NCI-H345 (cell line): ENCODE results near the gene PLPPR1.
A peak's percentile ranks its signal among the peaks of the same experiment; 100 is the strongest.
"Not testable (repeated sequence)": the region's sequence is repeated elsewhere in the genome, so short reads cannot be mapped to it uniquely, and the experiment has no call there.

Experiments
- DNase-seq: peaks from one replicate; lab custom pipeline; 2025; lab: John Stamatoyannopoulos, UW

PLPPR1 gene

DNA sequence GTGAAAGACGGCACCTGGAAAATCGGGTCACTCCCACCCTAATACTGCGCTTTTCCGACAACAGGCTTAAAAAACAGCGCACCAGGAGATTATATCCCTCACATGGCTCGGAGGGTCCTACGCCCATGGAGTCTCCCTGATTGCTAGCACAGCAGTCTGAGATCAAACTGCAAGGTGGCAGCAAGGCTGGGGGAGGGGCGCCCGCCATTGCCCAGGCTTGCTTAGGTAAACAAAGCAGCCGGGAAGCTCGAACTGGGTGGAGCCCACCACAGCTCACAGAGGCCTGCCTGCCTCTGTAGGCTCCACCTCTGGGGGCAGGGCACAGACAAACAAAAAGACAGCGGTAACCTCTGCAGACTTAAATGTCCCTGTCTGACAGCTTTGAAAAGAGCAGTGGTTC lies 262.5 kb downstream of the PLPPR1 start:
- not testable (repeated sequence) for DNase-seq

DNA sequence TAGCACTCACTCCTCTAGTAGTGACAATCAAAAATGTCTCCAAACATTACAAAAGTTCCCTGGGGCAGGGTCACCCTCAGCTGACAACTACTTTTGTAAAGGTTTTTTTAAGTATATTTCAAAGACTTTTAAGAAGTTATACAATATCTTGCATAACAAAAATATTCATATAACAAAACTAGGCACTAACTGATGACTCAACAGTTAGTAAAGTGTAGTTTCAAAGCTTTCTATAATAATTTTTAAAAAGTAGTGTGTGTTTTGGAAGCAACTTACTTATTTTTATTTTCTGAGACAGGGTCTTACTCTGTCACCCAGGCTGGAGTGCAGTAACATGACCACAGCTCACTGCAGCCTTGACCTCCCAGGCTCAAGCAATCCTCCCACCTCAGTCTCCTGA lies 271.4 kb downstream of the PLPPR1 start:
- no peak for DNase-seq

DNA sequence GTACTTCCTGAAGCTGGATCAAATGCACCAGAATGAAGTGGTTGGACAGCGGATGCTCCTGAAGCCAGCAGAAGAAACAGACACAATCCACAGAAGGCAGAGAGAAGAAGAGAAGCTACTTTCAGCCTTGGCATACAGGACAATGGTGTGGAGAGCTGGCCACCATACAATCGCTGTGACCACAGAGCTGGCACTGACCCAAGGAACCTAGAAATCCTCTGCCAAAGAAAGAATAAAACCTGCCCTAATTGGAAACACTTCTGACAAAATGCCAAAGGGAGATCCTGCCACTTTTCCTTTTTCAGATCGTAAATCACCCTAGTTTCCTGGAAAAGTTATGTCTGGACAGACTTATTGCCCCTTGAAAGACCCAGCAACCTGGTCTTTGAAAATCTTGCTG lies 278.5 kb downstream of the PLPPR1 start:
- DNase-seq: peak; percentile 7

DNA sequence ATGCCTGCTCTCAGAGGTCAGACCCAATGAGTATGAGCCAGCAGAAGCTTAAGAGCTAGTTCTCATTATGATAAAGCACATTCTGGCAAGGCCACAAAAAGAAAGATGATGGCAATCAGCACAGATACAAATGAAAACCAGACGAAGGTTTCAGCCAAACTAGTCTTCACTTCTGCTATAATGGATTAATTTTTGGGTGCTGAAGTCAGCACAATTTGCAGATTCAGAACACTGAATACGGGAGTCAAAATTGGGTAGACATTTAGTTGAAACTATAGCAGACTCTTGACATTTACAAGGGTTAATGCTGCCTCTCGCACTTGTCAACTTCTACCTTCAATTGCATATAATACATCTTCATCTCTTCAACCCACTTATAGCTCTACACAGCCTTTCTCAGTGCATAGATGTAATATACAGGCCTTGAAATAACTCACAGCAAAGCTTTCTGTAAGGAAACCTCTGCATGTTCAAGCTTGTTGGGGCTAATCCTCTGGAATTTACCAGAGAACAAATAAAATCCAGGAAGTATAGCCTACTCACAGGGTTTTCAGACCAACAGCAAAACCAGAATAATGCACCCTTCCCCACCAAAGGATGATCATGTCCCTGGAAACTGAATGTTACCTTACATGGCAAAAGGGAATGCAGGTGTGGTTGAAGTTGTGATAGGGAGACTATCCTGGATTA lies 279.1 kb downstream of the PLPPR1 start:
- DNase-seq: no peak

DNA sequence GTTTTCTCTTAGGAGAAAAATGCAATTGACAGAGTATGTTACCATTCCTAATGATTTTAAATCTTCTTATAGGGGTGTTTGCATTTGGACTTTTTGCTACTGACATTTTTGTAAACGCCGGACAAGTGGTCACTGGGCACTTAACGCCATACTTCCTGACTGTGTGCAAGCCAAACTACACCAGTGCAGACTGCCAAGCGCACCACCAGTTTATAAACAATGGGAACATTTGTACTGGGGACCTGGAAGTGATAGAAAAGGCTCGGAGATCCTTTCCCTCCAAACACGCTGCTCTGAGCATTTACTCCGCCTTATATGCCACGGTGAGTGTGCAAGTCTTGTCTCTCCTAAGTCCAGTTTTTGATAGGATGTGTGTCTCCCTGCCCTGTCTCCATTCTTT lies 280.6 kb downstream of the PLPPR1 start:
- DNase-seq: no peak

DNA sequence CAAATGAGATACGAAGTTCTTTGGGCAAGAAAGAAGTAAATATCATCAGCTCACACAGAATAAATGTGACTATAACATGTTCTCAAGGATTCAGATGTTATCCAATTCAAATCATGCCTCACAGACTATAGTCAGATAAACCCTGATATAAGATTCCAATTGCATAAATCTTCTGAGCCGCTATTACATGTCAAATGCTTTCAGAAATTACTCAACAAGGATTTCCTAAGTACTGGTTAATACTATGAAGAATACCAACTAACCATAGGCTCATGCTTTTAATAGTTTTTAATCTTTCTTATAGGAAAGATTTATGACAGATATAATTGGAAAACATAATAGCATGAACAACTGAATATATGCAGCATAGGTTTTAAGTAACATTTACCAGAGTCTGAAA lies 282.7 kb downstream of the PLPPR1 start:
- no peak for DNase-seq

DNA sequence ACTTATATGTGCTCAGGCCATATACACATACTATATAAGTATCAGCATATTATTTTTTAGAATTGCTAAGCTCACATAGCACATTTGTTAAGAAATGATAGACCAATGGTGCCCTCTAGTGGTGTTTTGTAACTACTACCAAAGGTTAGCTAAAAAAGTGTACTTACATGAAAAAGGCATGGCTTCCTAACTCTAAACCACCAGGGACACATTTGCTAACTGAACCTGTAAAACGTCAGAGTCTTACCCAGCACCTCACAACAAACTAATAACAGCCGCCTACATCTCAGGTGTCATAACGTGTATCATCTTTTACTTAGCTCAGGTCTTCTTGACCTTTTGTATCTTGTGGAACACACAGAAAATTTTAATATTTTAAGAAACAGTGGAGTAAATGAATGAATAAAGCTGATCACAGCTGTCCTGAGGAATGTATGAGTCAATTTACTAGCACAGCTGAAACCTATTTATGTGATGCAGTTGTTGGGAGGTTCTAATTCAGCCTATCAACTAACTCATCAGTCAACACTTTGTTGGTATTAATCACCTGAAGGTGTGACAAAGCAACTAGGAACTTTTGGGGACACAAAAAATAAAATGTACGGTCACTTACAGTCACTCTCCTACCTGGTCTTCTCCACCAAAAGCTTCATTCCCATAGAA lies 283.4 kb downstream of the PLPPR1 start:
- peak; percentile 78 for DNase-seq

DNA sequence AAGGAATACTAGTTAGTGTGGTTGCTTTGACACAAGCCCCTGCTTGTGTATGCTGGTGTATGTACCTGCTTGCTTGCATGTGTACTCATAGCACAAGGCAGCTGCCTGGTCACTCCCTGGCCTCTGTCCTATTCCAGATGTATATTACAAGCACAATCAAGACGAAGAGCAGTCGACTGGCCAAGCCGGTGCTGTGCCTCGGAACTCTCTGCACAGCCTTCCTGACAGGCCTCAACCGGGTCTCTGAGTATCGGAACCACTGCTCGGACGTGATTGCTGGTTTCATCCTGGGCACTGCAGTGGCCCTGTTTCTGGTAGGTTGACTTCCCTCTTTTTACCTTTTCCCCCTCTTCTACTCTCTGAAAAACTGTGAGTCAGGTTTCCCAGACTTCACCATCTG lies 284.1 kb downstream of the PLPPR1 start:
- no peak for DNase-seq

DNA sequence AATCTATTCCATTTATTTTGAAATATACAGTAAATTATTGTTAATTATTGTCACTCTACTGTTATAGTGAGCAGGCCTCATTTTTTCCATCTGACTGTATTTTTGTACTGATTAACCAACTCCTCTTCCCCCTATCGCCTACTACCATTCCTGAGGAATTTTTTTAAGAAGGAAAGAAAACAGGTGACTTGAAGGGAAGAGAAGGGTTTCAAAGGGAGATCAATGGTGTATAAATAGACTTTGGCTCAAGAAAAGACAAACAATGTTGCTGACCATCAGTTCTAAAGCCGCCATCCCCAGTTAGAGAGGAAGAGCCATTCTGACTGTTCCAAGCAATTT lies 286.6 kb downstream of the PLPPR1 start:
- DNase-seq: no peak

DNA sequence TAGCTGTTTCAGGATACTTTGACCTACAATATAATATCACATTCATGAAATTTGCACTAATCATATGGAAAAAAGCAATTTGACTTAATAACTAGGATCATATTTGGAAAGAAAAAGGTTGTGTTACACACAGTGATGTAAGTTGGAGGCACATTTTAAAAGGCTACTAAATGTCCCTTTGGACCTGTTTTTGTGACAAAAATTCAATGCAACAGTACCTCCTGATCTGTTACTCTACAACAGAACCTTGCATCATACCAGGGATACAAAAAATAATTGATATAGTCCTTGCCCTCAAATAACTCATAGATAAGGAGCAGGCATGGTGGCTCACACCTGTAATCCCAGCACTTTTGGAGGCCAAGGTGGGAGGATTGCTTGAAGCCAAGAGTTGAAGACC lies 289.2 kb downstream of the PLPPR1 start:
- no peak for DNase-seq

DNA sequence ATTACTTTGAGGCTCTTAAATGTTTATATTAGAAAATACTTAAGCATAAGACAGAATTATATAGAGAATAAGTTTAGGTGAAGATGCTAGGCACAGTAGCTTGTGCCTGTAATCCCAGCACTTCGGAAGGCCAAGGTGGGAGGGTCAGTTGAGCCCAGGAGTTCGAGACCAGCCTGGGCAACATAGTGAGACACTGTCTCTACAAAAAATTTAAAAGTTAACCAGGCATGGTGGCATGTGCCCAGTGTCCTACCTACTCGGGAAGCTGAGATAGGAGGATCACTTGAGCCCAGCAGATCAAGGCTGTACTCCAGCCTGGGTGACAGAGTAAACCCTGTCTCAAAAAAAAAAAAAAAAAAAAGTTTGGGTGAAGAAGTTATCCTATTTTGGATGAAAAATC lies 294.6 kb downstream of the PLPPR1 start:
- no peak for DNase-seq

DNA sequence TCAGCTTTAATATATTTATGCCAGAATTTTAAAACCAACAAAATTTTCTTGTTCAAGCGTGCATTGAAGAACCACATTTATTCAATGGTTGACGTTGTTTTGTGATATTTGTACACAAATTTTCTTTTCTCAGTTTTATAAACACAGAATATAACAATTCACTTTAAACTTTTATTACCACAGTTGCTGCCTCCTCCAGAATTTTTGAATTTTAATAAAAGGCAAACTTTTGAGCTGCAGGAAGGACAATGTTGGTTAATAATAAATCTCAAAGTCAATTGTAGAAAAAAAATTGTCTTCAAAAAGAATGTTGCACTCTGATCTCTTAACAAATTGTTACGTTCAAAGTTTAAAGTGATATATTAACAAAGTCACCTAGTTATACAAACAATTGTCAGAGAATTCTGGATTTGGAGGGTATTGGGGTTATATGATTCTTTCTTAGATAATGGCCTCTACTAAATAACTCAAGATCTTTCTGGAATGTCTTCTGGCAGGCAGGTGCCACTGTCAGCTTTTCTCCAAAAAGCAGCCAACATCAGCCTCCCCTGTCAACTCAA lies 295.8 kb downstream of the PLPPR1 start:
- no peak for DNase-seq

DNA sequence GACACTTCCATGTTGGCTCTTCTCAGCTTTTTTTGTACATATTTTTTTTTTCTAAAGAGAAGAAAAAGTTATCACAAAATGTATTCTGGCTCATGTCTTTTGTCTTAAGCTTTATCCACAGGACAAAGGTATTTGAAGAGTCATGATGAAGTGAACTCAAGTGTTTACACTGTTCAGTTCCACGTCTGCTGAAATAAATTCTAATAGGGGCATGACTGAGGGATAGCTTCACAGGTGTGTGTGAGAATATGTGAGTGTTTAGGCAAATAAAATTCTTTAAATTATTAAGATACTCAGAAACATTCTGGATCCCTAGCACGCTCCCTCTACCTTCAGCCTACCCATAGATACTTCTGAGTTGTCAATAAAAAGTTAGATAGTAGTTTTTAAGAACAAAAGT lies 296.5 kb downstream of the PLPPR1 start:
- peak; percentile 5 for DNase-seq

DNA sequence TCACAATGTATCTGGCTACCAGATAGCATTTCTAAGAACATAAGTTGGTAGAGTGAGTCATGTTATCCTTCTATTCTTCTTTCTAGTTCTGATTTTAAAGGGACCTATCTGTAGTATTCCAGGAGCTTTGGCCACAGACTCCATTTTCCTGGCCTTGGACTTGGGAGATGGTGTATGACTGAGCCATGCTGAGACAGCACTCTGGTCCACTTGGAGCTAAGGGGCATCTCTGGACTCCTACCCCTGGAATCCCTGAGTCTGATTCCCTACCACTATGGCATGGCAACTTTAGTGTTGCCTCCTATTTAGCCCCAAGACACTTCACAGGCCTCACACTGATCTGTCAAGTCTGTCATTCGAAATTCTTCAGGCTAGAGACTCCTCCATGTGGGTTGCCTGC lies 297.5 kb downstream of the PLPPR1 start:
- no peak for DNase-seq

DNA sequence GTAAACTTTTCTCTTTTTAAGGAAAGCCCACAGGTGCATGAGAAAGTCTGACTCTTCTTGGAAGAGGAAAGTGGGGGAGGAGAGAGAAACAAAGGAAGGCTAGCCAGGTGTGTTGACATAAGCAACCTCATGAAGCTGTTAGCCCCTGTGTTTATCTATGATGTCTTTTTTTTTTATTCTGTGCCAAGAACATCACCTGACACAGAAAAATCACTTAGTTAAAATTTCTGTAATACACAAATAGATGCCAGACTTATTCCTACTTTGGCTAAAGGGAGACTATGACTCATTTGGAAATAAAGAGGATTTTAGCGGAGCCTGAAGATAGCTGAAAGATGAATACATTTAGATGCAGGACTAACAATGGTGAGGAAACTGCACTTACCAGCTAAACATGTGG lies 298.0 kb downstream of the PLPPR1 start:
- DNase-seq: peak; percentile 83

DNA sequence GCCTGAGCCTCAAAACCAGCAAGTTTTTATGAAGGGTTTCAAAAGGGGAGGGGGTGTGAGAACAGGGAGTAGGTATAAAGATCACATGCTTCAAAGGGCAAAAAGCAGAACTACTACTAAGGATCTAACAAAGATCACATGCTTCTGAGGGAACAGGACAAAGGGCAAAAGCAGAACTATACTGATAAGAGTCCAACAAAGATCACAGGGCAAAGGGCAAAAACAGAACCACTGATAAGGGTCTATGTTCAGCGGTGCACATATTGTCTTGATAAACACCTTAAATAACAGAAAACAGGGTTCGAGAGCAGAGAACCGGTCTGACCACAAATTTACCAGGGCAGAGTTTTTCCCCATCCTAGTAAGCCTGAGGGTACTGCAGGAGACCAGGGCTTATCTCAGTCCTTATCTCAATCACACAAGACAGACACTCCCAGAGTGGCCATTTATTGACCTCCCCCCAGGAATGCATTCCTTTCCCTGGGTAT lies 298.9 kb downstream of the PLPPR1 start:
- DNase-seq: not testable (repeated sequence)

DNA sequence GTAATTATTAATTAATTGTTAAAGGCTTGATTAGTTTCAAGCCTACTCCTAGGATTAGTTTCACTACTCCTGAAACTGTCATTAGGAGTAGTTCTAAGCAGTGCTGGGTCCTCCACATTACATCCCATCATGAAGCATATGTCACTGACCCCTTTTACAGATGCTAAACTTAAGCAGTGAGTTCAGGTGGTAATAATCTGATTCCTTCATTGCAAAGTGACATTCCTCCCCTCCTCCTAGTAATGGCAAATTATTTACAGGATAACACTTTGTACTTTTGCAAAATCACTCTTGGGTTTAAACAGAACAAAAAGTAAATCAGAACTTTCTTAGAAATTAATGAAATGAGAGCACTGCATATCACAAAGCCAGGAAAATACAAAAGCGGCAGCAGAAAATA lies 303.8 kb downstream of the PLPPR1 start:
- no peak for DNase-seq

DNA sequence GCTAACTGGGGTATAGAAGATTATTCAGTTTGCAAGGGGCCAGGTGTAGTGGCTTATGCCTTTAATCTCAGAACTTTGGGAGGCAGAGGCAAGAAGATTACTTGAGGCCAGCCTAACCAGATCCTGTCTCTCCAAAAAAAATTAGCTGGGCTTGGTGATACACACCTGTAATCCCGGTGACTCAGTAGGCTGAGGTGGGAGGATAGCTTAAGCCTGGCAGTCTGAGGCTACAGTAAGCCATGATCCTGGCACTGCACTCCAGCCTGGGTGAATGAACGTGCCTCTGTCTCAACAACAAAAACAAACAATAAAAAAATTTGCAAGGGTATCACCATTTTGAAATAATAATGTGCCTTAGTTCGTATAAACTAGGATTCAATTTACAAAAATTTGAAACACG lies 305.0 kb downstream of the PLPPR1 start:
- DNase-seq: no peak

DNA sequence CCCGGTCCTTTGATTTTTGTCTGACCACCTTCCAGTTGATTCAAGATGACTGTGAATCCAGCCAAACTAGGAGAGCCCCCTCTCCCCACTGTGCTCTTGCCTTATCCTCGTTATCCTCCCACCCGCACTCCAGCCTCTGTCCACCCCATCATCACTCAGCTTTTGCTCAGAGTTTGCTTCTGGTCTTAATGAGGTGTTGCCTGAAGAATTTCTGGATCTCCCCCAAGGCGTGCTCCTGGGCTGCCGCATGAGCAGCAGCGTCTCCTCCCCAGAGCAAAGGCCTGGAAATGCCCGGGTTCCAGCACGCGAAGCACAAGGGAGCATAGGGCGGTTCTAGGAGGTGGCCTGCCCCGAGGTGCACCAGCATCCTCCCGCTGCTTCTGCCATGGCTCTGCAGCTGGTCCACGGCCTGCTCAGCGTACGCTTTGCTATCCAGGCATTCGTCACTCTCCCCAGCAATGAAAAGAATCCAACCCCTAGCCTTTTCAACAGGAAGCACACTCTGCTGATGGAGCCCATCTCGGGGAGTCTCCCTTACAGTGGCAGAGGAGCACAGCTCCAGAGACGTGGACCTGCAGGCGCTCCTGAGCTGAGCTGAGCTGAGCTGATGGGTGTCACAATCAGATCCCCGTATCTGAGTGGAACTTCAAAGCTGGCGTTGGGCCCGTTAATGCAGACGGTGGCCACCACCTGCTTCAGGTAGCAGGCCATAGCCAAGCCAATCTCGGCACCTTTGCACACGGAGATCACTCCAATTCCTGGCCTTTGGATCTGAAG lies 305.6 kb downstream of the PLPPR1 start:
- DNase-seq: no peak

DNA sequence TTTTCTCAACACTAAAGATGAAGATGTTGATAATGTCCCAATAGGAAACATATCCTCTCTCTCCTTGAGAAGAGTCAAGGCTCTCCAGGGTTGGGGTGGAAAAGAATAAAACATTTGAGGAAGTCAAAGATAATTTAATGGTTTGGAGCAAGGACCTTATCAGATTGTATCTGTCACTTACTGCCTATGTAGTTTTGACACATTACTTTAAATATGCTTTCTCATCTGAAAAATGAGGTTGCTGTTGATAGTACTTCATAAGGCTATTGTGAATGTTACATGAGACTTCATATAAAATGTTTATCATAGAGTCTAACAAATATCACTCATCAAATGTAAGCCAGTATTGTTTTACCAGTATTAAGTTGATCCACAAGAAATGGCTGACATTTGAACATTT lies 307.6 kb downstream of the PLPPR1 start:
- no peak for DNase-seq

DNA sequence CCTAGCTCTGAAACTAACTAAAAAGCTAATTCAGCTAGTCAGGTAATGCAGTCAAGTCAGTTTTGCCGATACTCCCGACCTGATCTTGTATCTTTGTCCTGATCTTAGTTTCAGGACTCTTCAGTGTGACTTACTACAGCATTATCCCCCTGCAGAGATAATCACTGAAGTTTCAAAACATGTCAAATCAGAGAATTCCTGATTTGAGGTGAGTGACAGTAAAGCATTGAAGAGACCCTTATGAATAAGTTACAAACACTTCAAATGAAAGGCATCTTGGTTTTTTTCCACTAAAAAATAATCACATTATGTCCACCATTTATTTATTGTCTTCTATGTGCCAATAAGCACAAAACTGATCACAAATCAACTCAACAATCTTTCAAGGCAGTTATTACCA lies 308.7 kb downstream of the PLPPR1 start:
- DNase-seq: no peak

DNA sequence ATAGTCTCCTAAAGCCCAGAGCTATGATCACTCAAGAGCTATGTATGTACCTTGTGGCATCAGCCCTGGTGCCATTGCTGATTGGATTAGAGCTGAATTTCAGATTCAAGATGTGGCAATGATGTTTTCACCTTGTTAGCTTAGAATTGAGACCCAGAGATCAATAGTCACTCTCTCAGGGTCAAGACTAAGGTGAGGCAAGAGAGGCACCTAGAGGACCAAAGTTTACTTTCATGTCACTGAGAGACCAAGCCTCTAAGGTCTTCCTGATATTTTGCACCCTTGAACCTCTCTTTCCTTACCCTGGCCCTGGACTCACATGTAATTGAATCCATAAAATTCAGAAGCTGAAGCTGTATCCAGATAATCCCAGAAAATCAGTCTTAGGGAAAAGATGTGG lies 313.4 kb downstream of the PLPPR1 start:
- no peak for DNase-seq

DNA sequence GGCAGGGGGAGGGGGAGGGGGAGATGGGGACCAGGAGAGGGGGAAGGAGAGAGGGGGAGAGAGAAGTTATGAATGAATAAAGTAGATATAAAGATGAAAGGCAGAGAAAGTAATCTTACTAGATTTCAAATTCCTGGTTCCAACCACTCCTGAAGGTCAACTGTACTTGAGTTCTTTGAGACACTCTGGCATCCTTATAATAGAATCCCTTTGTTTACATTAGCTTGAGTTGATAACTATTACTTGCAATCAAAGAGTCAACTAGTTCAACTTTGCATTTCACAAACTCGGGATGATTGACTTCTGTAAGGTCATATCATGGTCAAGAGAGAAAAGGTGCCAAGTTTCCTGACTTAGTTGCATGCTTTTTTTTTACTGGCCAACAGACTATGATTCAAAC lies 314.1 kb downstream of the PLPPR1 start:
- DNase-seq: no peak
